Stomach (tissue), 4 donors: ENCODE results near the gene MOV10L1.

Experiments used
- CTCF ChIP-seq, 7 experiments: fragments of 450-650 bp in 4 of 7; fragments of 200-600 bp in 3 of 7; sonication (generic) in 3 of 7; IDR thresholded peaks; one replicate each; pipeline ENCODE4 v1.5.1; 2016 to 2019; ENCODE audit warnings: antibody characterized with exemption in 7 of 7, control low read depth in 2 of 7, mild to moderate bottlenecking in 1 of 7
- EP300 ChIP-seq: sonication (generic); formaldehyde crosslinking; IDR thresholded peaks from one replicate; pipeline ENCODE4 v1.6.1; 2017; ENCODE audit warnings: antibody characterized with exemption

- TF ChIP-seq EP300: no peak
- no peak for TF ChIP-seq CTCF (IDR thresholded peaks at IDR 0.05)
These were observed 50.1 kb downstream of the MOV10L1 start for GRCh38 chr22:50139843-50140415.
